ENCODE data around the gene SPATA13.
A peak's percentile ranks its signal among the peaks of the same experiment; 100 is the strongest.

SPATA13 gene

DNA sequence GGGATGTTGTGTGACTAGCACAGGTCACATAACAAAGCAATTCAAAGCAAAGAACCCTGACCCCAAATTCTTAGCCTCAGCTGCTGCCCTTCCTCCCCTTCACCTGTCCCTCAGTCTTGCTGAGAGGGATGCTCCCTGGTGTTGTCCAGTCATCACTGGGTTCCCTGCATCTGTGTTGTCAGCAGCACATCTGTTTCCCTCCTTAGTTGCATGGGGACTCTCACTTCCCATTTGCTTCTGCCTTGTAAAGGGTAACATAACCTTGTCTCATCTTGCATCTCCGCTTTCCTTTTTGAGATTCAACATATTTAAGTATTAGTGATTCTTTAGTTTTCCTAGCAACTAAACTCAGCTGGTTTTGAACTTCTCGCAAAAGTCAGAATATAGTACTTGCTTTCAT lies 54.0 kb downstream of the SPATA13 start:
- TF ChIP-seq, protein P1, sequence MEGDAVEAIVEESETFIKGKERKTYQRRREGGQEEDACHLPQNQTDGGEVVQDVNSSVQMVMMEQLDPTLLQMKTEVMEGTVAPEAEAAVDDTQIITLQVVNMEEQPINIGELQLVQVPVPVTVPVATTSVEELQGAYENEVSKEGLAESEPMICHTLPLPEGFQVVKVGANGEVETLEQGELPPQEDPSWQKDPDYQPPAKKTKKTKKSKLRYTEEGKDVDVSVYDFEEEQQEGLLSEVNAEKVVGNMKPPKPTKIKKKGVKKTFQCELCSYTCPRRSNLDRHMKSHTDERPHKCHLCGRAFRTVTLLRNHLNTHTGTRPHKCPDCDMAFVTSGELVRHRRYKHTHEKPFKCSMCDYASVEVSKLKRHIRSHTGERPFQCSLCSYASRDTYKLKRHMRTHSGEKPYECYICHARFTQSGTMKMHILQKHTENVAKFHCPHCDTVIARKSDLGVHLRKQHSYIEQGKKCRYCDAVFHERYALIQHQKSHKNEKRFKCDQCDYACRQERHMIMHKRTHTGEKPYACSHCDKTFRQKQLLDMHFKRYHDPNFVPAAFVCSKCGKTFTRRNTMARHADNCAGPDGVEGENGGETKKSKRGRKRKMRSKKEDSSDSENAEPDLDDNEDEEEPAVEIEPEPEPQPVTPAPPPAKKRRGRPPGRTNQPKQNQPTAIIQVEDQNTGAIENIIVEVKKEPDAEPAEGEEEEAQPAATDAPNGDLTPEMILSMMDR (conservative IDR thresholded peaks at IDR 0.05), result no peak
- peak overlapping the region; percentile 39; the same call in 1 of the 2 replicates for H3K27ac ChIP-seq

DNA sequence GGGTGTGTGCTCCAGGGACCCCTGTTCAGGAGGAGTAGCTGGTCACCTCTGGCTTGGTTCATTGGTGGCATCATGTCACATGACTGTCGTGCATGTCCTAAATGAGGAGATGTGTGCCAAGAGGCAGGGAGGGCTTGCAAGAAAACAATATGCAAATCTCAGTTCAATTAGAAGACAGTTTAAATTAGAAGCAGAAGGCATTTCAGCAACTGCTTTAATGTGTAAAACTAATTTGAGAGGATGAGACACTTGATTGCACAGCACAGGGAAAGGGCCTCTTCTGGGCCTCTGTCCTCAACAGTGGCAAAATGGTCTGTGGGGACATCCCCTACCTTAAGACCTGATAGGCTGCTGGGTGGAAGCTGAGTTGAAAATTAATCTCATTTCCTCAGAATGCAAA lies 54.6 kb downstream of the SPATA13 start:
- peak overlapping the region; percentile 39; the same call in 1 of the 2 replicates for H3K27ac ChIP-seq

GRCh38 chr13:24215732-24216131 lies 55.2 kb downstream of the SPATA13 start:
- TF ChIP-seq, protein P1 (conservative IDR thresholded peaks at IDR 0.05), result no peak
- H3K27ac ChIP-seq, result peak overlapping the region; percentile 39; the same call in 1 of the 2 replicates

More for the DNA sequence above, 54.6 kb downstream of the SPATA13 start:
- TF ChIP-seq, protein P1 (conservative IDR thresholded peaks at IDR 0.05), result no peak

- H3K27ac ChIP-seq, result peak overlapping the region; percentile 39; the same call in 1 of the 2 replicates
- TF ChIP-seq, protein P1 (conservative IDR thresholded peaks at IDR 0.05), result no peak
These were observed 55.7 kb downstream of the SPATA13 start for GRCh38 chr13:24216176-24216575.

- peak overlapping the region; percentile 3; the same call in 1 of the 2 replicates for H3K27ac ChIP-seq
These were observed 56.3 kb downstream of the SPATA13 start for GRCh38 chr13:24216779-24217178.

DNA sequence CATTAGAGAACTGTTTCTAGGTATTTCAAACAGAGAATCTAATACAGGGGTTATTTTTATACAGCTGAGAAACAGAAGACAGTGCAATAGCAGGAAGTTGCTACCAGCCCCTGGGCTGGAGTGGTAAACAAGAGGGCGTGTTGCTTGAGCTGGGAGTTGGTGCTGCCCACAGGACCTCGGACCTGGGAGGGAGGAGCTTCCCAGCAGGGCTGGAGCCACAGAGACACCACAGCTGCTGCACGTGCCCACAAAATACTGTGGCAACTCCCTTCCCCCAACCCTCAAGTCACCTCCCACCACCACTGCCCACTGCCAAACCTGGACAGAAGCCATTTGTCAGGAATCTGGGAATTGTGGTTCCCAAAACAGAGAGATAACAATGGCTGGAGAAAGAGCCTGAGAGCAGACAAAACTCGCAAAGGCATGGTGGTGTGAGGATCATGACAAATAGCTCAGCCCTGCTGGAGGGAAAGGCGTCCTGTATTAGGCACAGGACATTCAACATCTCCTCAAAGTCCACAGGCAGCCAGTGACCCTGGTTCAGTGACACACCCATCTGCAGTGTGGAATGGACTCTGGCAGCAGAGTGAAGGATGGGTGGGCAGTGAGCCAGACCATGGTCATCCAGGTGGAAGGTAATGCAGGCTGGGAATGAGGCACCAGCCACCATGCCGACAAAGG lies 57.2 kb downstream of the SPATA13 start:
- TF ChIP-seq, protein P1 (conservative IDR thresholded peaks at IDR 0.05), result no peak
- H3K27ac ChIP-seq, result no peak overlapping the region

GRCh38 chr13:24218338-24218737 lies 57.8 kb downstream of the SPATA13 start:
- H3K27ac ChIP-seq, result no peak overlapping the region

GRCh38 chr13:24218977-24219376 lies 58.5 kb downstream of the SPATA13 start:
- TF ChIP-seq, protein P1 (conservative IDR thresholded peaks at IDR 0.05), result no peak
- H3K27ac ChIP-seq, result no peak overlapping the region

More at GRCh38 chr13:24218338-24218737, 57.8 kb downstream of the SPATA13 start:
- TF ChIP-seq, protein P1 (conservative IDR thresholded peaks at IDR 0.05), result no peak
